Fibroblast of upper back skin (primary cell): ENCODE measurements around the gene PDE11A.
"Not testable (repeated sequence)": the region's sequence is repeated elsewhere in the genome, so short reads cannot be mapped to it uniquely, and the experiment has no call there.

Experiments
- DNase-seq: peaks from one replicate; pipeline ENCODE4 v3.0.0-alpha.2; 2013

The PDE11A gene

GRCh38 chr2:178008636-178009289 lies 63.8 kb downstream of the PDE11A start:
- peak; percentile 68 for DNase-seq

- peak; percentile 64 for DNase-seq
These were observed 65.9 kb downstream of the PDE11A start for GRCh38 chr2:178006710-178007109.

- peak; percentile 71 for DNase-seq
These were observed 66.8 kb downstream of the PDE11A start for GRCh38 chr2:178005756-178006155.

GRCh38 chr2:178002038-178002437 lies 70.5 kb downstream of the PDE11A start:
- DNase-seq: no peak

- DNase-seq: no peak
These were observed 73.6 kb downstream of the PDE11A start for GRCh38 chr2:177998996-177999395.

- peak; percentile 89 for DNase-seq
These were observed 74.6 kb downstream of the PDE11A start for GRCh38 chr2:177998006-177998405.

- DNase-seq: no peak
These were observed 79.6 kb downstream of the PDE11A start for GRCh38 chr2:177992992-177993391.

- peak; percentile 86 for DNase-seq
These were observed 83.3 kb downstream of the PDE11A start for GRCh38 chr2:177989029-177989885.

- peak; percentile 58 for DNase-seq
These were observed 87.8 kb downstream of the PDE11A start for GRCh38 chr2:177984749-177985148.

GRCh38 chr2:177983183-177983788 lies 89.3 kb downstream of the PDE11A start:
- DNase-seq: peak; percentile 70

- no peak for DNase-seq
These were observed 99.8 kb downstream of the PDE11A start for GRCh38 chr2:177972782-177973181.

- DNase-seq: no peak
These were observed 100.5 kb downstream of the PDE11A start for GRCh38 chr2:177972123-177972522.

GRCh38 chr2:177970670-177971454 lies 101.7 kb downstream of the PDE11A start:
- no peak for DNase-seq

GRCh38 chr2:177964892-177965291 lies 107.7 kb downstream of the PDE11A start:
- DNase-seq: no peak

GRCh38 chr2:177952151-177952550 lies 120.4 kb downstream of the PDE11A start:
- no peak for DNase-seq

- DNase-seq: not testable (repeated sequence)
These were observed 125.0 kb downstream of the PDE11A start for GRCh38 chr2:177947598-177947997.

GRCh38 chr2:177944530-177944929 lies 128.0 kb downstream of the PDE11A start:
- not testable (repeated sequence) for DNase-seq

GRCh38 chr2:177942731-177943130 lies 129.8 kb downstream of the PDE11A start:
- DNase-seq: no peak

GRCh38 chr2:177939211-177939610 lies 133.4 kb downstream of the PDE11A start:
- DNase-seq: no peak

GRCh38 chr2:177930916-177931315 lies 141.7 kb downstream of the PDE11A start:
- DNase-seq: no peak

- no peak for DNase-seq
These were observed 142.7 kb downstream of the PDE11A start for GRCh38 chr2:177929662-177930522.

GRCh38 chr2:177923323-177923722 lies 149.3 kb downstream of the PDE11A start:
- DNase-seq: no peak
